Measurements from ENCODE around the gene PRDM8.

GRCh38 chr4:80249144-80249543, 51.8 kb downstream of the PRDM8 start:
- TF ChIP-seq CTCF (IDR thresholded peaks at IDR 0.05; ENCODE audit: insufficient read depth, low read length, poor library complexity, severe bottlenecking): no peak
- no peak for TF ChIP-seq EZH2phosphoT487 (conservative IDR thresholded peaks at IDR 0.05; ENCODE audit: low read length)
